Activated T-cell treated with anti-CD3 and anti-CD28 coated beads, Interleukin-2, amount 50 U/mL, for 72 hours (primary cell): ENCODE results near the gene KCNQ4. TPM values are rescaled to one million over a fixed set of nuclear protein-coding genes. Genes with fewer than 3 reads are reported as not detected.

Experiments used
- ATAC-seq, 2 donors: fragments of 150-1000 bp; cut with Tn5 transposase; replicated peaks in 1 of 2; 2 replicates each; pipeline ENCODE4 v1.10.0; 2021; ENCODE audit warnings: moderate library complexity in 2 of 2, mild to moderate bottlenecking in 1 of 2
- DNase-seq, 2 donors: peaks; one replicate each; pipeline ENCODE4 v3.0.0; 2021 to 2022; ENCODE audit warnings: mixed read lengths in 1 of 2
- H3K27ac Mint-ChIP-seq: one replicate; pipeline ENCODE4 v1.8.0; 2022; ENCODE audit warnings: mild to moderate bottlenecking, moderate library complexity, mixed read lengths
- H3K27me3 Mint-ChIP-seq: one replicate; pipeline ENCODE4 v1.8.0; 2022; ENCODE audit warnings: low read depth, mixed read lengths
- H3K36me3 Mint-ChIP-seq, 2 donors: one replicate each; pipeline ENCODE4 v1.8.0; 2022; ENCODE audit warnings: mixed read lengths in 2 of 2, mild to moderate bottlenecking in 1 of 2; ENCODE audit not compliant: insufficient read depth in 2 of 2
- H3K4me1 Mint-ChIP-seq: one replicate; pipeline ENCODE4 v1.8.0; 2022; ENCODE audit warnings: low read depth, mixed read lengths
- H3K4me3 Mint-ChIP-seq, 2 donors: one replicate each; pipeline ENCODE4 v1.8.0; 2022; ENCODE audit warnings: mild to moderate bottlenecking in 2 of 2, mixed read lengths in 2 of 2, moderate library complexity in 2 of 2
- H3K9me3 Mint-ChIP-seq, 2 donors: one replicate each; pipeline ENCODE4 v1.8.0; 2022; ENCODE audit warnings: mixed read lengths in 2 of 2
- total RNA-seq, 2 donors: library from RNA; stranded (reverse); gene quantifications; one replicate each; pipeline ENCODE4 v1.2.3, GENCODE V29; 2022

Gene KCNQ4
- total RNA-seq, 2 donors from 2014 or later, result 0.58 to 0.60 TPM

GRCh38 chr1:40774266-40774998 is 9.2 kb upstream of the KCNQ4 start:
- peak; percentile 56 to 62 for ATAC-seq
- H3K27me3 Mint-ChIP-seq, result no peaks in the 10 kb centered on the region
- no peaks in the 10 kb centered on the region for H3K9me3 Mint-ChIP-seq
- no peaks in the 10 kb centered on the region for H3K4me1 Mint-ChIP-seq
- peak; percentile 65 to 69 for DNase-seq
- peaks cover 8 to 16% of the 10 kb centered on the region in 2 donors for H3K36me3 Mint-ChIP-seq
- no peak overlapping the region for H3K27ac Mint-ChIP-seq
- H3K4me3 Mint-ChIP-seq, result no peak overlapping the region

- no peak overlapping the region for H3K4me3 Mint-ChIP-seq
- DNase-seq, result no peak
- ATAC-seq, result no peak
- H3K36me3 Mint-ChIP-seq, result peaks cover 7 to 16% of the 10 kb centered on the region in 2 donors
- H3K27me3 Mint-ChIP-seq, result no peaks in the 10 kb centered on the region
- no peaks in the 10 kb centered on the region for H3K4me1 Mint-ChIP-seq
- no peaks in the 10 kb centered on the region for H3K9me3 Mint-ChIP-seq
- no peak overlapping the region for H3K27ac Mint-ChIP-seq
Measured at GRCh38 chr1:40776236-40777072, 7.1 kb upstream of the KCNQ4 start.

GRCh38 chr1:40777224-40777970 is 6.2 kb upstream of the KCNQ4 start:
- Mint-ChIP-seq H3K27me3 (peaks cover 8% of the 10 kb centered on the region), H3K9me3 (no peaks in the 10 kb centered on the region), H3K4me1 (no peaks in the 10 kb centered on the region), H3K27ac (no peak overlapping the region), H3K4me3 (no peak overlapping the region), H3K36me3 (peaks cover 7 to 16% of the 10 kb centered on the region in 2 donors)
- ATAC-seq (no peak), DNase-seq (no peak)

GRCh38 chr1:40780678-40781607 is 2.6 kb upstream of the KCNQ4 start:
- Mint-ChIP-seq H3K4me3 (no peak overlapping the region), H3K27me3 (peaks cover 36% of the 10 kb centered on the region), H3K36me3 (peaks cover 7 to 12% of the 10 kb centered on the region in 2 donors), H3K4me1 (peaks cover 5% of the 10 kb centered on the region), H3K9me3 (no peaks in the 10 kb centered on the region), H3K27ac (no peak overlapping the region)
- ATAC-seq (no peak), DNase-seq (no peak)

GRCh38 chr1:40781608-40781971 is 2.0 kb upstream of the KCNQ4 start:
- H3K27me3 Mint-ChIP-seq, result peaks cover 36% of the 10 kb centered on the region
- no peak overlapping the region for H3K27ac Mint-ChIP-seq
- DNase-seq (no peak), ATAC-seq (no peak)
- no peak overlapping the region for H3K4me3 Mint-ChIP-seq
- H3K36me3 Mint-ChIP-seq, result peaks cover 5 to 10% of the 10 kb centered on the region in 2 donors
- no peaks in the 10 kb centered on the region for H3K9me3 Mint-ChIP-seq
- H3K4me1 Mint-ChIP-seq, result peaks cover 5% of the 10 kb centered on the region

GRCh38 chr1:40782371-40782956 is 1.1 kb upstream of the KCNQ4 start:
- ATAC-seq (no peak), DNase-seq (no peak)
- Mint-ChIP-seq H3K4me3 (peak overlapping the region in 1 of 2 donors; percentile 69), H3K27me3 (peaks cover 36% of the 10 kb centered on the region), H3K36me3 (peaks cover 1 to 2% of the 10 kb centered on the region in 2 donors), H3K9me3 (no peaks in the 10 kb centered on the region), H3K27ac (no peak overlapping the region), H3K4me1 (peaks cover 5% of the 10 kb centered on the region)

- Mint-ChIP-seq H3K36me3 (no peaks in the 10 kb centered on the region), H3K4me1 (peaks cover 5% of the 10 kb centered on the region), H3K27ac (no peak overlapping the region), H3K9me3 (no peaks in the 10 kb centered on the region), H3K27me3 (peaks cover 36% of the 10 kb centered on the region), H3K4me3 (peak overlapping the region; percentile 70 to 79)
- ATAC-seq (peak; percentile 28 to 36), DNase-seq (no peak)
Measured at GRCh38 chr1:40784141-40784770, 669 bp downstream of the KCNQ4 start.

GRCh38 chr1:40784771-40785151 is 1.2 kb downstream of the KCNQ4 start:
- Mint-ChIP-seq H3K9me3 (no peaks in the 10 kb centered on the region), H3K27ac (no peak overlapping the region), H3K4me3 (peak overlapping the region; percentile 70 to 79), H3K36me3 (no peaks in the 10 kb centered on the region), H3K4me1 (peaks cover 5% of the 10 kb centered on the region), H3K27me3 (peaks cover 36% of the 10 kb centered on the region)
- no peak for ATAC-seq
- no peak for DNase-seq

- Mint-ChIP-seq H3K4me1 (peaks cover 5% of the 10 kb centered on the region), H3K9me3 (no peaks in the 10 kb centered on the region), H3K27ac (no peak overlapping the region), H3K27me3 (peaks cover 36% of the 10 kb centered on the region), H3K4me3 (peak overlapping the region in 1 of 2 donors; percentile 22), H3K36me3 (no peaks in the 10 kb centered on the region)
- ATAC-seq (no peak), DNase-seq (no peak)
Measured at GRCh38 chr1:40785446-40785845, 1.9 kb downstream of the KCNQ4 start.

GRCh38 chr1:40786171-40786994 is 2.8 kb downstream of the KCNQ4 start:
- DNase-seq (no peak), ATAC-seq (no peak)
- no peak overlapping the region for H3K27ac Mint-ChIP-seq
- peaks cover 5% of the 10 kb centered on the region for H3K4me1 Mint-ChIP-seq
- H3K4me3 Mint-ChIP-seq, result no peak overlapping the region
- peaks cover 36% of the 10 kb centered on the region for H3K27me3 Mint-ChIP-seq
- H3K36me3 Mint-ChIP-seq, result no peaks in the 10 kb centered on the region
- H3K9me3 Mint-ChIP-seq, result no peaks in the 10 kb centered on the region

- Mint-ChIP-seq H3K4me3 (no peak overlapping the region), H3K36me3 (no peaks in the 10 kb centered on the region), H3K27ac (no peak overlapping the region), H3K9me3 (no peaks in the 10 kb centered on the region), H3K4me1 (peaks cover 5% of the 10 kb centered on the region), H3K27me3 (peaks cover 29% of the 10 kb centered on the region)
- ATAC-seq, result no peak
- no peak for DNase-seq
Measured at GRCh38 chr1:40786995-40787705, 3.6 kb downstream of the KCNQ4 start.
